ENCODE data around the gene FCRL5.

GRCh38 chr1:157512036-157512969, 40.0 kb downstream of the FCRL5 start:
- TF ChIP-seq, protein P1, sequence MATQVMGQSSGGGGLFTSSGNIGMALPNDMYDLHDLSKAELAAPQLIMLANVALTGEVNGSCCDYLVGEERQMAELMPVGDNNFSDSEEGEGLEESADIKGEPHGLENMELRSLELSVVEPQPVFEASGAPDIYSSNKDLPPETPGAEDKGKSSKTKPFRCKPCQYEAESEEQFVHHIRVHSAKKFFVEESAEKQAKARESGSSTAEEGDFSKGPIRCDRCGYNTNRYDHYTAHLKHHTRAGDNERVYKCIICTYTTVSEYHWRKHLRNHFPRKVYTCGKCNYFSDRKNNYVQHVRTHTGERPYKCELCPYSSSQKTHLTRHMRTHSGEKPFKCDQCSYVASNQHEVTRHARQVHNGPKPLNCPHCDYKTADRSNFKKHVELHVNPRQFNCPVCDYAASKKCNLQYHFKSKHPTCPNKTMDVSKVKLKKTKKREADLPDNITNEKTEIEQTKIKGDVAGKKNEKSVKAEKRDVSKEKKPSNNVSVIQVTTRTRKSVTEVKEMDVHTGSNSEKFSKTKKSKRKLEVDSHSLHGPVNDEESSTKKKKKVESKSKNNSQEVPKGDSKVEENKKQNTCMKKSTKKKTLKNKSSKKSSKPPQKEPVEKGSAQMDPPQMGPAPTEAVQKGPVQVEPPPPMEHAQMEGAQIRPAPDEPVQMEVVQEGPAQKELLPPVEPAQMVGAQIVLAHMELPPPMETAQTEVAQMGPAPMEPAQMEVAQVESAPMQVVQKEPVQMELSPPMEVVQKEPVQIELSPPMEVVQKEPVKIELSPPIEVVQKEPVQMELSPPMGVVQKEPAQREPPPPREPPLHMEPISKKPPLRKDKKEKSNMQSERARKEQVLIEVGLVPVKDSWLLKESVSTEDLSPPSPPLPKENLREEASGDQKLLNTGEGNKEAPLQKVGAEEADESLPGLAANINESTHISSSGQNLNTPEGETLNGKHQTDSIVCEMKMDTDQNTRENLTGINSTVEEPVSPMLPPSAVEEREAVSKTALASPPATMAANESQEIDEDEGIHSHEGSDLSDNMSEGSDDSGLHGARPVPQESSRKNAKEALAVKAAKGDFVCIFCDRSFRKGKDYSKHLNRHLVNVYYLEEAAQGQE (IDR thresholded peaks at IDR 0.05): no peak
- TF ChIP-seq, protein P2, sequence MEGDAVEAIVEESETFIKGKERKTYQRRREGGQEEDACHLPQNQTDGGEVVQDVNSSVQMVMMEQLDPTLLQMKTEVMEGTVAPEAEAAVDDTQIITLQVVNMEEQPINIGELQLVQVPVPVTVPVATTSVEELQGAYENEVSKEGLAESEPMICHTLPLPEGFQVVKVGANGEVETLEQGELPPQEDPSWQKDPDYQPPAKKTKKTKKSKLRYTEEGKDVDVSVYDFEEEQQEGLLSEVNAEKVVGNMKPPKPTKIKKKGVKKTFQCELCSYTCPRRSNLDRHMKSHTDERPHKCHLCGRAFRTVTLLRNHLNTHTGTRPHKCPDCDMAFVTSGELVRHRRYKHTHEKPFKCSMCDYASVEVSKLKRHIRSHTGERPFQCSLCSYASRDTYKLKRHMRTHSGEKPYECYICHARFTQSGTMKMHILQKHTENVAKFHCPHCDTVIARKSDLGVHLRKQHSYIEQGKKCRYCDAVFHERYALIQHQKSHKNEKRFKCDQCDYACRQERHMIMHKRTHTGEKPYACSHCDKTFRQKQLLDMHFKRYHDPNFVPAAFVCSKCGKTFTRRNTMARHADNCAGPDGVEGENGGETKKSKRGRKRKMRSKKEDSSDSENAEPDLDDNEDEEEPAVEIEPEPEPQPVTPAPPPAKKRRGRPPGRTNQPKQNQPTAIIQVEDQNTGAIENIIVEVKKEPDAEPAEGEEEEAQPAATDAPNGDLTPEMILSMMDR (IDR thresholded peaks at IDR 0.05): no peak
- no peak for TF ChIP-seq ESRRA (IDR thresholded peaks at IDR 0.05; ENCODE audit: borderline replicate concordance, low read length)
- TF ChIP-seq JUN (IDR thresholded peaks at IDR 0.05): no peak
- TF ChIP-seq ZSCAN20 (CRISPR knock-in tag; IDR thresholded peaks at IDR 0.05): no peak
- TF ChIP-seq SREBF2 (IDR thresholded peaks at IDR 0.05): no peak
- no peak for TF ChIP-seq POLR2A (IDR thresholded peaks at IDR 0.05; ENCODE audit: low read length)
- no peak for TF ChIP-seq ZFP36 (IDR thresholded peaks at IDR 0.05; ENCODE audit: borderline replicate concordance, partially characterized antibody)
- TF ChIP-seq PBX3 (IDR thresholded peaks at IDR 0.05): no peak
- no peak for TF ChIP-seq HOXA7 (CRISPR knock-in tag; IDR thresholded peaks at IDR 0.05)
- TF ChIP-seq JUNB (IDR thresholded peaks at IDR 0.05): no peak
